Right cardiac atrium (tissue), 5 donors: Measurements from ENCODE around the gene L2HGDH. TPM values are rescaled to one million over a fixed set of nuclear protein-coding genes. Genes with fewer than 3 reads are reported as not detected.
A peak's percentile ranks its signal among the peaks of the same experiment; 100 is the strongest.

Source experiments
- ATAC-seq, 2 donors: fragments of 200-7000 bp; cut with Tn5 transposase; one replicate each; pipeline versions ENCODE4 v1.8.0 to v1.9.1; 2020; ENCODE audit warnings: moderate library complexity in 2 of 2, mild to moderate bottlenecking in 1 of 2
- DNase-seq, 3 donors: peaks; one replicate each; pipeline ENCODE4 v3.0.0-alpha.2; 2020
- H3K27ac ChIP-seq: one replicate; pipeline ENCODE4 v1.5.1; 2013; ENCODE audit warnings: mild to moderate bottlenecking, low read length, control low read depth, moderate library complexity
- H3K27me3 ChIP-seq: one replicate; pipeline ENCODE4 v1.6.1; 2013; ENCODE audit not compliant: control insufficient read depth, insufficient read depth
- H3K4me1 ChIP-seq: one replicate; pipeline ENCODE4 v1.6.1; 2013; ENCODE audit warnings: low read length; ENCODE audit not compliant: control insufficient read depth, insufficient read depth
- H3K4me3 ChIP-seq: one replicate; pipeline ENCODE4 v1.5.1; 2013; ENCODE audit warnings: low read length, control low read depth
- H3K9me3 ChIP-seq: one replicate; pipeline ENCODE4 v1.6.1; 2013; ENCODE audit warnings: low read length; ENCODE audit not compliant: control insufficient read depth
- WGBS: extraction: QIAGEN DNeasy Blood & Tissue Kit; methylation state at CpG from one replicate; pipeline ENCODE4 v1.1.7; 2013; 5-methylcytosine and 5-hydroxymethylcytosine counted together
- intact Hi-C, 4 donors: fragments of 100-400 bp; cut with DNase I; formaldehyde crosslinking; loops; one replicate each; pipeline versions ENCODE4 v1.11.0 to v1.14.0; 2022 to 2023
- polyA plus RNA-seq: library from polyadenylated mRNA; stranded (reverse); fragments of 200-250 nt; gene quantifications from one replicate; pipeline ENCODE4 v1.2.3, GENCODE V29; 2013
- total RNA-seq, 4 donors: library from RNA; stranded (reverse); fragmentation: NEBNext Ultra II Directional; extraction: Animal tissue kit (Norgen Biotek cat#: 25700); gene quantifications; one replicate each; pipeline ENCODE4 v1.2.1, GENCODE V29; 2021
- donor health status: healthy with polysubstance abuse.
- donor health status: DM: no; HTN: yes; CAD: no.
- donor health status: DM: no; HTN: no; CAD: no.
- donor health status: DM: no; HTN: yes; CAD: no; lungs with severe emphysema.
- donor health status: DM: yes; HTN: yes; CAD: no.

Gene L2HGDH
- total and polyA plus RNA-seq, 5 donors: 4.4 to 9.4 (median 7.3) TPM

DNA sequence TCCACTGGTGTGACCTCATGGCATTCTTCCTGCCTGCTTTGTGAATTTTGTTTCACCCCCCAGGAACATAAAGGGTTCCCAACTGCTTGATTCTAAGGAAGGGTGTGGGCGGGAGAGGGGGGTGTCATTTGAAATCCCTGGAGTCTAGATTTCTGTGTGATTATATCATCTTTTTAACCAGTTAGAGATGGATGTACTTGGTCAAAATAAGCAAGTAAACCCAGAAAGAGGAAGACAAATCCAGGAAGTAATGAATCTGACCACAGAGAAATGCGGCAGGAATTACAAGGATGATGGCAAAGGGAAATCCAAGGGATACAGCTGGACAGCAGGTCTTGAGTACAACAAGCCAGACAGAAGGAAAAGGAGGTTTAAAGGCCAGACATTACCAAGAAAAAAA lies 38.9 kb upstream of the L2HGDH start:
- no peaks in the 10 kb centered on the region for H3K27me3 ChIP-seq
- DNase-seq (no peak), ATAC-seq (no peak)
- H3K4me1 ChIP-seq: no peaks in the 10 kb centered on the region
- no peak overlapping the region for H3K27ac ChIP-seq
- intact Hi-C loops: no loop called here
- H3K4me3 ChIP-seq: no peak overlapping the region
- no peaks in the 10 kb centered on the region for H3K9me3 ChIP-seq
- 75% methylated on average over 2 of the region's 2 CpGs for WGBS

DNA sequence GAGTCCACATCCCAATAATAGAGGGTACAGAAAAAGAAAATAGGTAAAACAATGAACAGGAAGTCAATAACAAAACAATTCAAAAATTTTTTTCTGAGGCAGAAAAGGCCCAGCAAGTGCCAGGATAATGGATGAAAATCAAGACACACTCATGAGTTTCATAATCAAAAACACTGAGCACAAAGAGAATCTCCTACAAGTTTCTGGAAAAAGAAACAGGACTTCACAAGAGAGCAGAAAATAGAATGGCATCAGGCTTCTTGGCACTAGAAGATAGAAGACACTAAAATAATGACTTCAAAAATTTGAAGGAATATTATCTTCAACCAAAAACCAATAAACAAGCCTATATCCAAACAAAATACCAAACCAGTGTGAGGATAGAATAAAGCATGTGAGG lies 36.9 kb upstream of the L2HGDH start:
- intact Hi-C loops: no loop called here
- no peaks in the 10 kb centered on the region for H3K9me3 ChIP-seq

DNA sequence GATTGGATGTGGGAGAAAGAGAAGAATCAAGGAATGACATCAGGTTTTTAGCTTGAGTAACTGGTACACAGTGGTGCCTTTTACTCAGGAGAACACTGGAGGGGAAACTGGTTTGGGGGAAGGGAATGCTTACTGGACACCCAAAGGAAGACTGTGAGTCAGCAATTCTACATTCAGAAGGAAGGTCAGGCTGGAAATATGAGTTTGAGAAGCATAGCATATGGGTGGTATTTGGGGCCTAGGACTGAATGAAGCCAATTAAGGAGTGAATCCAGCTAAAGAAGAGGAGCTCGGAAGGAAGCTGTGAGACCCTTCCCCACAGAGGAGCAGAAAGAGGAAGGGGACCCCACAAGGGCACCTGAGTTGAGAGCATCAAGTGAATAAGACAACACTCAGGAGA lies 35.5 kb upstream of the L2HGDH start:
- no peaks in the 10 kb centered on the region for H3K27me3 ChIP-seq
- H3K9me3 ChIP-seq: no peaks in the 10 kb centered on the region
- no peak overlapping the region for H3K27ac ChIP-seq
- H3K4me1 ChIP-seq: peaks cover 5% of the 10 kb centered on the region
- intact Hi-C loops: no loop called here
- no peak overlapping the region for H3K4me3 ChIP-seq
- no peak for DNase-seq
- WGBS: 97% methylated on average over 1 of the region's 1 CpG
- ATAC-seq: peak in 1 of 2 donors; percentile 23

More for the DNA sequence above, 36.9 kb upstream of the L2HGDH start:
- Histone ChIP-seq H3K4me3 (no peak overlapping the region), H3K4me1 (peaks cover 2% of the 10 kb centered on the region), H3K27me3 (no peaks in the 10 kb centered on the region), H3K27ac (no peak overlapping the region)
- ATAC-seq (no peak), DNase-seq (no peak)

DNA sequence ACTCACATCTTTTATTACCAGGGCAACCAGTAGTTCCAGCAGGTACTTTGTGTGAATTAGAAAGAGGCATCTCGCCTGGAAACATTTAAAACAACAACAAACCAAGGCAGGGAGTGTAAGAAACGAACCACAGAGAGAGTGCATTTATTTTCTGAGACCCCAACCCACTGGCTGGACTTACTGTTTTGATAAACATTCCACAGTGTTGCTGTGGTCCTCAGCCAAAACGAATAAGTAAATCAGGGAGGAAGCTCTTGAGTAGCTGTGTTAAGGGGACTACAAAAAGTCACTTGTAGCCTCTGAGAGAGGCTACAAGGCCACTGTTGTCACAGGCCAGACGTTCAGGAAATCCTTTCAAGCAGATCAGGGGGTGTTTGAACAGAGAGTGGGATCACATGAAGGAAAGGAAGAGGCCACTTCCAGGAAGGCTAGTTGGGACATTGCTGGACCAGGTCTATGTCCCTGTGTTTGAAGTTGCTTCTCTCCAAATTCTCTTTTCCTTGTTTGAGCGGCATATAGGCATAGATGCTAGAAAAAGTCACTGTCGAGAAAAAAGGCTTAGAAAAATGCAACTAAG lies 33.9 kb upstream of the L2HGDH start:
- H3K4me1 ChIP-seq: peaks cover 5% of the 10 kb centered on the region
- DNase-seq (no peak), ATAC-seq (no peak)
- H3K9me3 ChIP-seq: no peaks in the 10 kb centered on the region
- 51% methylated on average over 6 of the region's 6 CpGs for WGBS
- intact Hi-C loops: no loop called here
- no peak overlapping the region for H3K4me3 ChIP-seq
- H3K27me3 ChIP-seq: no peaks in the 10 kb centered on the region
- no peak overlapping the region for H3K27ac ChIP-seq

DNA sequence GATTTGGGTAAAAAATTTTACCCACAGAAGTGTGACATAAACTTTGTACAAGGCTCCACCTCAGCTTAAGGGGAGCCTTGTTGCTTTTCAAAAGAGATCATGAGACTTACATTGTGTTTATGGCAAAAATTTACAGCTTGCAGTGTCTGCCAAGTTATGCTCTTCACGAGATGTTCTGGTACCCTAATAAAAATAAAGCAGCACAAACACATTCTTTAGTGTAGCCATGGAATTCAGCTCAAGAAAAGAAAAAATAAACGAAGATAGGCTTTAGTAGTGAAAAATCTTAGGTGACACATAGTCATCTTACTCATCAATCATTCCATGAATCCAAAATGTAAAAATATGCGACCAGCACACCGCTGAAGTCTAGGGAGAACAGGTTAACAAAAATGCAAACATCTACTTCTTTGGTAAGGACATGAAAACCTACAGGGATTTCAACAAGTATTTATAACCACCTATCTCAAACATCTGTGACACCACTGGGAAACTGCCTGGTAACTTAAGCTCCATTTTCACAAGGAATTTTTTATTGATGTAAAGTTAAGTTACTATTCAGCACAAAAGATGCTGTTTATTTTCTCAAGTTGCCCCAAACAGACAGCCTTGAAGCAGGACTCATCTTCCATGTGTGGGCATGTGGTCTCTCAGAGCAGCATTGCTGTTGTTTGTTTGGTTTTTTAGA lies 33.0 kb upstream of the L2HGDH start:
- H3K4me1 ChIP-seq: peaks cover 5% of the 10 kb centered on the region
- H3K4me3 ChIP-seq: no peak overlapping the region
- no peak for ATAC-seq
- H3K27me3 ChIP-seq: no peaks in the 10 kb centered on the region
- no peaks in the 10 kb centered on the region for H3K9me3 ChIP-seq
- WGBS: 67% methylated on average over 4 of the region's 4 CpGs
- intact Hi-C loops: no loop called here
- no peak overlapping the region for H3K27ac ChIP-seq
- no peak for DNase-seq

DNA sequence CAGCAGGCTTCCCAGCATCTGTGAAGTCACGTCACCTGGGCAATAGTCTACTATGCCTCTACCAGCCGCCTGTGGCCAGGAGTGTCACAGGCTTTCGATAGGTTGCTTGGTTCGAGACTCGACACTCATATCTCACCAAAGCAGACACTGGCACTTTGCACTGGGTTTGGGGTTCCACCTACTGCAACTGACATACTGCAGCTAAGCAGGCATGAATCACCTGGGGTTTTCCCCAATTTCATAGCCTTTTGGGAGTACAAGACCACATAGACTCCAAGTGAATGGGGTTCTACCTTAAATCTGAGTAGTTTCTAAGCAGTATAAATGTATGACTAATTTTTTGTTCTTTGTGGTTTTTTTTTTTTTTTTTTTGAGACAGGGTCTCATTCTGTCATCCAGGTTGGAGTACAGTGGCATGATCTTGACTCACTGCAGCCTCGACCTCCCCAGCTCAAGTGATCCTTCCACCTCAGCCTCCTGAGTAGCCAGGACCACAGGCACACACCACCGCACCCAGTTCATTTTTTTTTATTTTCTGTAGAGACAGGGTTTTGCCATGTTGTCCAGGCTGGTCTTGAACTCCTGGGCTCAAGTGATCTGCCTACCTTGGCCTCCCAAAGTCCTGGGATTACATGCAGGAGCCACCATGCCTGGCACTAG lies 32.2 kb upstream of the L2HGDH start:
- 91% methylated on average over 7 of the region's 7 CpGs for WGBS
- peaks cover 5% of the 10 kb centered on the region for H3K4me1 ChIP-seq
- no peak overlapping the region for H3K4me3 ChIP-seq
- no peaks in the 10 kb centered on the region for H3K27me3 ChIP-seq
- no peak overlapping the region for H3K27ac ChIP-seq
- H3K9me3 ChIP-seq: no peaks in the 10 kb centered on the region
- DNase-seq (no peak), ATAC-seq (no peak)
- intact Hi-C loops: no loop called here

DNA sequence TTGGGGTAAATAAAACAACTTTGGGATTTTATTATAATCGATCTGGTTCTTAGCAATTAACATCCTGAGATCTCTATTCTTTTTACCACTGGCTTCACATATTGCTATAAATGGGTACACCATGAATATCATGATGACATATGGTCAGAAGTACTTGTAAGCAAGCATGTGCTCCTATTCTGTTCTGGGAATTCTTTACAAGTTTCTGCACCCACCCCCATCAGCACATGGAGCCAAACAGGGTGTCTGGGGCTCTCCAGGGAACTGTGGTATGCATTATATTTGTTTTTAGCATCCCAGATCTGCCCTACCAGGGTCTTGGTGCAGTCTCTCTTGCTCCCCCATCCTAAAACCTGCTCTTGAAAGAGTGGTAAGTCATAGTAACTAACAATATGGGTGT lies 31.4 kb upstream of the L2HGDH start:
- peaks cover 5% of the 10 kb centered on the region for H3K4me1 ChIP-seq
- H3K4me3 ChIP-seq: no peak overlapping the region
- no peaks in the 10 kb centered on the region for H3K27me3 ChIP-seq
- no peaks in the 10 kb centered on the region for H3K9me3 ChIP-seq
- H3K27ac ChIP-seq: no peak overlapping the region
- WGBS: 64% methylated on average over 1 of the region's 1 CpG
- intact Hi-C loops: no loop called here
- ATAC-seq (no peak), DNase-seq (no peak)

DNA sequence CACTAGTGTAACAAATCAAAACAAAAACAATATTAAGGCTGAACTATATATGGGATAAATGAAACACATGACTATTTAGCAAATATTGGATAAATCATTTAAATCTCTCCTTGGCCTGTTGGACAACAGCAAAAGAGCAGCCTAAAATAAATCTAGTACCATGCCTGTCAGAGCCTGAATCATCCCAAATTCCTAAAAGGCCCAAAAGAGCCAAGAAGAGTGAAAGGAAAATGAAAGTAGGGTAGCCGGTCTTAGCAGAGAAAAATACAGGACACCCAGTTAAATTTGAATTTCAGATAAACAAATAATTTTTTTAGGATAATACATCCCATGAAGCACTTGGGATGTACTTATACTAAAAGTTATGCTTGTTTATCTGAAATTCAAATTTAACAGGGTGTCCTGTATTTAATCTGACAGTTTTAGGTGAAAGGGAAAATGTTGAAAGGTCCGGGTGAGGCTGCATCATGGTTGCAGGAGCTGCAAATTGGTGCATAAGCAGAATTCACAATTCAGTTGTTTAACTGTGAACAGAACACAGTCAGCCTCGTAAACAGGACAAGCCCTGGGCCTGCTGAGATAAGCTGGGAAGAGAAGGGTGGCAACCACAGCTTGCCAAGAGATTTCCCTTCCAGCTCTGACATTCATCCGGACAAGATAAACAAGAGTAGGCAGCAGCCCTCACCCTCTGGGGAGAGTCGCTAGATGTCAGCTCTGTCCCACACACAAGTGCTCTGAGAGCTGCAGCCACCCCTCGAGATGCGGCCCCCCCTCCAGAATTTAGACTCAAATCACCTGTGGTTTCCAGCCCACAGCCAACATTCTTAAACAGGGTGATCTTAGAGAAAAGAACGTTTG lies 30.4 kb upstream of the L2HGDH start:
- intact Hi-C loops: no loop called here
- DNase-seq: peak; percentile 47 to 74 (median 74)
- 2% methylated on average over 8 of the region's 8 CpGs for WGBS
- peak; percentile 93 to 94 for ATAC-seq
- peaks cover 5% of the 10 kb centered on the region for H3K4me1 ChIP-seq
- peak overlapping the region; percentile 79 for H3K27ac ChIP-seq
- no peaks in the 10 kb centered on the region for H3K9me3 ChIP-seq
- peak overlapping the region; percentile 44 for H3K4me3 ChIP-seq
- no peaks in the 10 kb centered on the region for H3K27me3 ChIP-seq

DNA sequence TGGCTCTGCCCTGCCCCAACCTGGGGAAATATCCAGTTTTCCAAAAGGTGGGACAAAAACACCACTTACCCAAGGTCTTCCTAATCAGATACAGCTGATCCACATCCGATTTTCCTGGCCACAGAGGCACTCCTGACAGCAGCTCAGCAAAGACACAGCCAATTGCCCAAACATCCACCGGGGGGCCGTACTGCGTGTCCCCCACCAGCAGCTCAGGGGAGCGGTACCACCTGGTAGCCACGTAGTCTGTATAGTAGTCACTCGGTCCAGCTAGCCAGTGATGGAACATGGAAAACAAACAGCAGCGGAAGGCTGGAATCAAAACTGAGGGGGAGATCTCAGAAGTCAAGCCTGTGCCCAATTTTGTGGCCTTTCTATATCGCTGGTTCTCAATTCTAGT lies 28.9 kb upstream of the L2HGDH start:
- 92% methylated on average over 9 of the region's 9 CpGs for WGBS

DNA sequence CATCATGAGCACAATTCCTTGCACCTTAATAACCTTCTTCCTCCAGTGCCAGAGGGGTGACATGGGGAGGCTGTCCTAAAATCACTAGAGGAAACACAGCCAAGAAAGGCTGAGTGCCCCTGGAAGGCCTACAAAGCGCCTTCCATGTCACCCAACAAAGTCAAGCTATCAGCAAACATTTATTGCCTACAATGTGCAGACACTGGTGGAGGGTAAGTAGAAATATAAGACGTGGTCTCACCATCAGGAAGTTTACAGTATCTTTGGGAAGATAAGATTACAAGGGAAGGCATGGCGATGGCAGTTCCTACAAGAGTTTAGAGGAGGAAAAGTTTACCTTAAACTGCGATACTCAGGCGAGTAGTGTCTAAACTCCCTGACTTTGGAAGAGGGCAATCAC lies 28.0 kb upstream of the L2HGDH start:
- no peak overlapping the region for H3K27ac ChIP-seq
- WGBS: 91% methylated on average over 5 of the region's 5 CpGs
- DNase-seq (no peak), ATAC-seq (no peak)
- no peak overlapping the region for H3K4me3 ChIP-seq
- no peaks in the 10 kb centered on the region for H3K27me3 ChIP-seq
- peaks cover 14% of the 10 kb centered on the region for H3K4me1 ChIP-seq
- intact Hi-C loops: no loop called here
- H3K9me3 ChIP-seq: no peaks in the 10 kb centered on the region

More for the DNA sequence above, 28.9 kb upstream of the L2HGDH start:
- DNase-seq: no peak
- H3K4me1 ChIP-seq: peaks cover 8% of the 10 kb centered on the region
- H3K27ac ChIP-seq: no peak overlapping the region
- ATAC-seq: no peak
- no peak overlapping the region for H3K4me3 ChIP-seq
- no peaks in the 10 kb centered on the region for H3K9me3 ChIP-seq
- no peaks in the 10 kb centered on the region for H3K27me3 ChIP-seq
- intact Hi-C loops: no loop called here
